GM18511 (cell line): ENCODE measurements around the gene TFDP1.
"Not testable (repeated sequence)": the region's sequence is repeated elsewhere in the genome, so short reads cannot be mapped to it uniquely, and the experiment has no call there.

Experiments
- ATAC-seq: cut with Tn5 transposase; IDR thresholded peaks from one replicate; pipeline ENCODE4 v1.9.1; 2021; ENCODE audit warnings: mild to moderate bottlenecking, moderate library complexity; ENCODE audit not compliant: unreplicated experiment

The TFDP1 gene

DNA sequence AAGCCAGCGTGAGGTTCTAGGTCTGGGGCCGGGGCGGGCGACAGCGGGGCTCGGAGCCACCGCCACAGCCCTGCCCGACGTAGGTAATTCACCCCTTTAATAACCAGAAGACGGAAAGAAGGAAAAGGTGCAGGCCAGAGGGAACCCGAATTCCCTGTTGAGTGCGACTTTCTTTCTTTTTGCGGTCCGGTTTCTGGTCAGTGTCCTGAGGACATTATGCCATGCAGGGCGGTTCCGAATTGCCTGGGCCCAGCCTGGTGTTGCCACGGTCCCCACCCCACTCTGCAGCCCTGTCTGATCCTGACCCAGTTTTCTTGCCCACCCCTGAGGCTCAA, 18.4 kb upstream of the TFDP1 start:
- no peak for ATAC-seq

DNA sequence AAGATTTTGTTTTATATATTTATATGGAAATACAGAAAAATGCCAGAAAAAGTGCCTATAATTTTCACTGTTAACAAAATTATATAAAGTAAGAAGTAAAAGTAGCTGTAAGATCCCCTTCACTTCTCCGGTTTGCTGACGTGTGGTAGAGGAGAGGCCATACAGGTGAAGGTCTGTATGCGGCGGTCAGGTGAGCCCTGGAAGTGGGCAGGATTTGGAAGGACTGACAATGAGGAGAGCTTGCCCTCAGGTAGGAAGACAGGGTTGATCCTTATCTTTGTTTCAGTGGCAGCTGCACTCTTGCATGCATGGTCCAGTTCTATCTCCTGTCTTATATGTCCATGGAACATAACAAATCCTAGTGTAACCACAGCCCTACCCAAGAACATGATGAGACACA, 16.9 kb upstream of the TFDP1 start:
- ATAC-seq: no peak

GRCh38 chr13:113573065-113573464, 11.5 kb upstream of the TFDP1 start:
- ATAC-seq: no peak

DNA sequence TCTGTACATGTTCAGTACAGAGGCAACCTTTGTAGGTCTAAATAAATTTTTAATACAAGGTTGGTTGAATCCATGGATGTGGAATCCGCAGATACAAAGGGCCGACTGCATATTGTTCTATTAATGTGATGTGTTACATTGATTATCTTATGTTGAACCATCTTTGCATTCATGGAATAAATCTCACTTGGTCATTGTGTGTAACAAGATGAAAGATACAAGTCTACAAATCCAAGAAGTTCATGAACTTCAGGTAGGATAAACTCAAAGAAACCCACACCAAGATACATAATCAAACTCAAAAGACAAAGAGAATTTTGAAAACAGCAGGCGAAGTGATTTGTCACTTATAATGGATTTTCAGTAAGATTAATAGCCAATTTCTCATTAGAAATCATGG, 8.0 kb upstream of the TFDP1 start:
- no peak for ATAC-seq

- no peak for ATAC-seq
Observed at GRCh38 chr13:113577881-113578435, 6.6 kb upstream of the TFDP1 start.

DNA sequence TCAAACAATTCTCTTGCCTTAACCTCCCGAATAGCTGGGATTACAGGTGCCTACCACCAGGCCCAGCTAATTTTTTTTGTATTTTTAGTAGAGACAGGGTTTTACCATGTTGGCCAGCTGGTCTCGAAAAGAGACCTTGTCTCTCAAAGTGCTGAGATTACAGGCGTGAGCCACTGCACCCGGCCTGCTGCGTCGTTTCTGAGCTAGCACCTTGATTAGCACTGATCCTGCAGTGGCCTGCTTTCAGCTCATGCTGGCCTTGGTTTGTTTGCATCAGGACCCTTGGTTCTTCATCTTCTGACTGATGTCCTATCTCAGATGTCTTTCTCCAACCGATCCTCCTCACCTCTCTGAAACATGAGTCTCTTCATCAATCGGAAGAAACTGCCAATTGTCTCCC, 4.9 kb upstream of the TFDP1 start:
- ATAC-seq: no peak

GRCh38 chr13:113581871-113582270, 2.7 kb upstream of the TFDP1 start:
- no peak for ATAC-seq

- ATAC-seq: no peak
Observed at GRCh38 chr13:113582841-113583631, 1.5 kb upstream of the TFDP1 start.

- peak; percentile 46 for ATAC-seq
Observed at GRCh38 chr13:113584870-113585671, 518 bp downstream of the TFDP1 start.

GRCh38 chr13:113585896-113586295, 1.3 kb downstream of the TFDP1 start:
- ATAC-seq: no peak

- ATAC-seq: no peak
Observed at GRCh38 chr13:113586661-113587479, 2.3 kb downstream of the TFDP1 start.

GRCh38 chr13:113588394-113589111, 4.0 kb downstream of the TFDP1 start:
- no peak for ATAC-seq

GRCh38 chr13:113589251-113589960, 4.9 kb downstream of the TFDP1 start:
- ATAC-seq: no peak

GRCh38 chr13:113589961-113590339, 5.4 kb downstream of the TFDP1 start:
- ATAC-seq: no peak

- ATAC-seq: no peak
Observed at GRCh38 chr13:113591750-113592149, 7.2 kb downstream of the TFDP1 start.

DNA sequence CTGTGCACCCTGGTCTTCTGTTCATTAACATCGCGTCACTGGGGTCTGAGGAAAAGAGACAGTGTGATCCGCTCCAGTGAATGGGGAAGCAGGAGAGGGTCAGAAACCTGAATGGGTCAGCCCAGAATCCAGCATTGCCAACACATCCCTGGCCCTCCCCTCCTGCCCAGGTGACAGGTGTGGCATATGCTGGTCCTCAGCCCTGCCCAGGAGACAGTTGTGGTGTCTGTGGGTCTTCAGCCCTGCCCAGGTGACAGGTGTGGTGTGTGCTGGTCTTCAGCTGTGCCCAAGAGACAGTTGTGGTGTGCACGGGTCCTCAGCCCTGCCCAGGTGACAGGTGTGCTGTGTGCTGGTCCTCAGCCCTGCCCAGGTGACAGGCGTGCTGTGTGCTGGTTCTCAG, 8.0 kb downstream of the TFDP1 start:
- no peak for ATAC-seq

DNA sequence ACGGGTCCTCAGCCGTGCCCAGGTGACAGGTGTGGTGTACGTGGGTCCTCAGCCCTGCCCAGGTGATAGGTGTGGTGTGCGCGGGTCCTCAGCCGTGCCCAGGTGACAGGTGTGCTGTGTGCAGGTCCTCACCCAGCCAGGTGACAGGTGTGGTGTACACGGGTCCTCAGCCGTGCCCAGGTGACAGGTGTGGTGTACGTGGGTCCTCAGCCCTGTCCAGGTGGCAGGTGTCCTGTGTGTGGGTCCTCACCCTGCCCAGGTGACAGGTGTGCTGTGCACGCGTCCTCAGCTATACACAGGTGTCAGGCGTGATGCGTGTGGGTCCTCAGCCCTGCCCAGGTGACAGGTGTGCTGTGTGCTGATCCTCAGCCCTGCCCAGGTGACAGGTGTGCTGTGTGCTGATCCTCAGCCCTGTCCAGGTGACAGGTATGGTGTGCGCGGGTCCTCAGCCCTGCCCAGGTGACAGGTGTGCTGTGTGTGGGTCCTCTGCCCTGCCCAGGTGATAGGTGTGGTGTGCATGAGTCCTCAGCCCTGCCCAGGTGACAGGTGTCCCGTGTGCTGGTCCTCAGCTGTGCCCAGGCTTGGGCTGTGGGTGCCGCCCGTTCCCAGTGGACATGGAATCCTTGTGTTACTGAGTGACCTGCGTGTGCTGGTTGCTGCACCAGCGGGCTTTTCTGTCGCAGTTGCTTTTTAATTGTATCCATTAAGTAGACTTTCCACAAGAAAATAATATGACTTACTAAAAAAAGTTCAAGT, 9.7 kb downstream of the TFDP1 start:
- not testable (repeated sequence) for ATAC-seq

GRCh38 chr13:113595131-113595530, 10.6 kb downstream of the TFDP1 start:
- no peak for ATAC-seq
